Measurements from ENCODE around the gene MRGPRF. TPM values are rescaled to one million over a fixed set of nuclear protein-coding genes. Genes with fewer than 3 reads are reported as not detected.
A peak's percentile ranks its signal among the peaks of the same experiment; 100 is the strongest.

MRGPRF gene
- total and polyA plus RNA-seq, 11 donors: 1.6 to 13.1 (median 3.5) TPM

GRCh38 chr11:69034123-69034867, 21.2 kb upstream of the MRGPRF start:
- ATAC-seq (no peak), DNase-seq (peak in 1 of 5 donors; percentile 51)
- H3K27ac ChIP-seq: no peak overlapping the region
- no peaks in the 10 kb centered on the region for H3K9me3 ChIP-seq
- H3K36me3 ChIP-seq: no peaks in the 10 kb centered on the region
- H3K4me1 ChIP-seq: peaks cover 0 to 11% (median 1%) of the 10 kb centered on the region in 12 donors
- intact Hi-C loops (cut with DNase I): no loop called here
- WGBS, 4 donors: 87 to 90% (median 88%) methylated on average over 22 of the region's 22 CpGs
- H3K27me3 ChIP-seq: no peaks in the 10 kb centered on the region
- TF ChIP-seq POLR2A (IDR thresholded peaks at IDR 0.05) (no peak), CTCF (IDR thresholded peaks at IDR 0.05) (no peak)
- no peak overlapping the region for H3K4me3 ChIP-seq

- DNase-seq: peak in 1 of 5 donors; percentile 39
- Histone ChIP-seq H3K4me3 (no peak overlapping the region), H3K27ac (no peak overlapping the region), H3K27me3 (no peaks in the 10 kb centered on the region), H3K9me3 (no peaks in the 10 kb centered on the region), H3K36me3 (no peaks in the 10 kb centered on the region), H3K4me1 (peaks cover 0 to 11% (median 0%) of the 10 kb centered on the region in 12 donors)
- WGBS, 4 donors: 88 to 94% (median 90%) methylated on average over 10 to 11 of the region's 11 CpGs
- TF ChIP-seq CTCF (IDR thresholded peaks at IDR 0.05): no peak
- no peak for TF ChIP-seq POLR2A (IDR thresholded peaks at IDR 0.05)
- no peak for ATAC-seq
- intact Hi-C loops (cut with DNase I): no loop called here
These were observed 20.4 kb upstream of the MRGPRF start for GRCh38 chr11:69033431-69033830.

GRCh38 chr11:69032833-69033232, 19.8 kb upstream of the MRGPRF start:
- Histone ChIP-seq H3K4me3 (no peak overlapping the region), H3K9me3 (no peaks in the 10 kb centered on the region), H3K36me3 (no peaks in the 10 kb centered on the region), H3K27ac (no peak overlapping the region), H3K4me1 (peaks cover 0 to 11% (median 0%) of the 10 kb centered on the region in 12 donors), H3K27me3 (no peaks in the 10 kb centered on the region)
- no peak for TF ChIP-seq CTCF (IDR thresholded peaks at IDR 0.05)
- TF ChIP-seq POLR2A (IDR thresholded peaks at IDR 0.05): no peak
- ATAC-seq (no peak), DNase-seq (no peak)
- 81 to 88% (median 86%) methylated on average over 7 of the region's 7 CpGs for WGBS, 4 donors
- intact Hi-C loops (cut with DNase I): no loop called here

- 73 to 81% (median 78%) methylated on average over 6 of the region's 6 CpGs for WGBS, 4 donors
- ATAC-seq (no peak), DNase-seq (no peak)
These were observed 17.3 kb upstream of the MRGPRF start for GRCh38 chr11:69030301-69030700.

More at GRCh38 chr11:69030301-69030700, 17.3 kb upstream of the MRGPRF start:
- TF ChIP-seq CTCF (IDR thresholded peaks at IDR 0.05) (no peak), POLR2A (IDR thresholded peaks at IDR 0.05) (no peak)
- no peak overlapping the region for H3K4me3 ChIP-seq
- H3K9me3 ChIP-seq: no peaks in the 10 kb centered on the region
- H3K27me3 ChIP-seq: no peaks in the 10 kb centered on the region
- intact Hi-C loops (cut with DNase I): no loop called here
- no peak overlapping the region for H3K27ac ChIP-seq
- peaks cover 0 to 2% (median 0%) of the 10 kb centered on the region in 12 donors for H3K4me1 ChIP-seq
- H3K36me3 ChIP-seq: no peaks in the 10 kb centered on the region
